Mucosa of descending colon (tissue), 3 donors: ENCODE results near the gene FAM181B. TPM values are rescaled to one million over a fixed set of nuclear protein-coding genes. Genes with fewer than 3 reads are reported as not detected.
A peak's percentile ranks its signal among the peaks of the same experiment; 100 is the strongest.

Experiments used
- ATAC-seq: fragments of 200-7000 bp; cut with Tn5 transposase; one replicate; pipeline ENCODE4 v1.9.1; 2020; ENCODE audit warnings: mild to moderate bottlenecking, moderate library complexity
- DNase-seq, 3 donors: peaks; one replicate each; pipeline ENCODE4 v3.0.0-alpha.2; 2020
- H3K36me3 ChIP-seq: fragments of 200-600 bp; one replicate; pipeline ENCODE4 v1.8.0; 2021; ENCODE audit warnings: low read depth, mild to moderate bottlenecking
- H3K4me1 ChIP-seq: fragments of 200-600 bp; one replicate; pipeline ENCODE4 v1.8.0; 2021; ENCODE audit warnings: low read depth, mild to moderate bottlenecking
- H3K4me3 ChIP-seq: fragments of 200-600 bp; one replicate; pipeline ENCODE4 v1.8.0; 2021; ENCODE audit warnings: mild to moderate bottlenecking
- H3K9me3 ChIP-seq: fragments of 200-600 bp; one replicate; pipeline ENCODE4 v1.8.0; 2021; ENCODE audit warnings: mild to moderate bottlenecking
- intact Hi-C, 2 donors: fragments of 100-400 bp; cut with DNase I in 1 of 2; cut with micrococcal nuclease in 1 of 2; formaldehyde crosslinking; loops; one replicate each; pipeline versions ENCODE4 v1.11.0 to v1.11.1; 2022; cut with DNase I, micrococcal nuclease
- total RNA-seq, 3 donors: library from RNA; stranded (reverse); fragmentation: NEBNext Ultra II Directional in 2 of 3; extraction: Animal tissue kit (Norgen Biotek cat#: 25700) in 2 of 3; gene quantifications; one replicate each; pipeline versions ENCODE4 v1.2.1 to v1.2.4, GENCODE V29; 2021 to 2023
- TF ChIP-seq, protein P1 (sequence below): fragments of 200-600 bp; IDR thresholded peaks from one replicate; pipeline ENCODE4 v1.8.0; 2022; ENCODE audit warnings: antibody characterized with exemption, mild to moderate bottlenecking
- donor health status: DM: no; HTN: no; CAD: no; lungs with moderate emphysema.
- donor health status: DM: no; HTN: no; CAD: no.
- donor health status: DM: no; HTN: yes; CAD: no.

The FAM181B gene
- total RNA-seq, 3 donors from 2014 or later: 0.19 to 1.3 TPM; not detected in 1

DNA sequence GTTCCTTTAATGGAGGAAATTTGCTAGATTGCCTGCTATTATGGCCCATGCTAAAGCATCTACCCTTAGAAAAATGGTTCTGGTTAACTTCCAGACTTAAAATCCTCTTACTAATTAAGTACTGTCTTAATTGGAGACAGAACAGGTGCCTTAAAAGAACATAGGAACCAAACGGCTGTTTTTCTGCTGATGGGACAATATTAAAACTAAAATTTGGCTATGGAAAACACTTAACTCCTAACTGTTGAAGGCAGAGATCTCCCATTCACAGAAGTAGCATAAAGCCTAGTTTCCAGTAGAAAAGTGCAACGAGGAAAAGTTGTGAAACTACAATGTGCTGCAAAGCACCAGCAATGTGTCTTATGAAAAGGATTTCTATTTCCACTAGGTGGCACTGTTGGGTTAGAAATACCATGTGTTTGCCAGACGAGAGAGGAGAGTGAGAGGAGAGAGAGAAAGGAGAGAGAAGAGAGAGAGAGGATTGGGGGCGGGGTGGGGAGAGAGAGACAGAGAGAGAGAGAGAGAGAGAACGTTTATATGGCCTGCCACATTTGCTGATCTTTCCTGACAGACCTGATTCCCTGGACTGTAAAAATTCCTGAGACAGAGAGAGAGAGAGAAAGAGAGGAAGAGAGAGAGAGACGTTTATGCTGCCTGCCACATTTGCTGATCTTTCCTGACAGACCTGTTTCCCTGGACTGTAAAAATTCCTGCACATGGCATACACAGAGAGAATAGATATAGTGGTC, 51.5 kb downstream of the FAM181B start:
- Histone ChIP-seq H3K9me3 (no peaks in the 10 kb centered on the region), H3K4me3 (no peak overlapping the region), H3K36me3 (no peaks in the 10 kb centered on the region), H3K4me1 (no peaks in the 10 kb centered on the region)
- ATAC-seq (peak; percentile 75), DNase-seq (peak in 1 of 3 donors; percentile 52)
- TF ChIP-seq, protein P1, sequence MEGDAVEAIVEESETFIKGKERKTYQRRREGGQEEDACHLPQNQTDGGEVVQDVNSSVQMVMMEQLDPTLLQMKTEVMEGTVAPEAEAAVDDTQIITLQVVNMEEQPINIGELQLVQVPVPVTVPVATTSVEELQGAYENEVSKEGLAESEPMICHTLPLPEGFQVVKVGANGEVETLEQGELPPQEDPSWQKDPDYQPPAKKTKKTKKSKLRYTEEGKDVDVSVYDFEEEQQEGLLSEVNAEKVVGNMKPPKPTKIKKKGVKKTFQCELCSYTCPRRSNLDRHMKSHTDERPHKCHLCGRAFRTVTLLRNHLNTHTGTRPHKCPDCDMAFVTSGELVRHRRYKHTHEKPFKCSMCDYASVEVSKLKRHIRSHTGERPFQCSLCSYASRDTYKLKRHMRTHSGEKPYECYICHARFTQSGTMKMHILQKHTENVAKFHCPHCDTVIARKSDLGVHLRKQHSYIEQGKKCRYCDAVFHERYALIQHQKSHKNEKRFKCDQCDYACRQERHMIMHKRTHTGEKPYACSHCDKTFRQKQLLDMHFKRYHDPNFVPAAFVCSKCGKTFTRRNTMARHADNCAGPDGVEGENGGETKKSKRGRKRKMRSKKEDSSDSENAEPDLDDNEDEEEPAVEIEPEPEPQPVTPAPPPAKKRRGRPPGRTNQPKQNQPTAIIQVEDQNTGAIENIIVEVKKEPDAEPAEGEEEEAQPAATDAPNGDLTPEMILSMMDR: peak; percentile 18
- intact Hi-C loops: no loop called here

DNA sequence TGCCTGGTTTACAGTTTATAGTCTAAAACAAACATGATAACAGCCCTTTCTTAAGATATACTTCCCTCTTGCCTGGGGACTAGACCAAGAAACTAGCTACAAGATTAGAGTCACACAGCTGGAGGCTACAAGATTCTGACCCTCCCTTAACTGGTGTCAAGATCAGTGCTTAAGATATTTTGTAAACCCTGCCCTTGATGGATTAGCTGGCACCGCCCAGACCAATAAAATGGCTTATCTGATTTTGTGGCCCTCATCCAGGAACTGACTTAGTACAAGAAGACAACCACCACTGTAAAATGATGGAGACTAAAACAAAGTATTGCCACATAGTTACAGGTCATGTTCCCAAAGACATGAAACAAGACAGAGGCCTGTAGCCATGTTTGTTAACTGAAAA, 53.4 kb downstream of the FAM181B start:
- H3K36me3 ChIP-seq: no peaks in the 10 kb centered on the region
- H3K4me3 ChIP-seq: no peak overlapping the region
- DNase-seq: peak in 2 of 3 donors; percentile 56 to 78
- peak; percentile 82 for ATAC-seq
- no peaks in the 10 kb centered on the region for H3K4me1 ChIP-seq
- TF ChIP-seq, protein P1: no peak
- H3K9me3 ChIP-seq: no peaks in the 10 kb centered on the region
- intact Hi-C loops: no loop called here

Other genes starting within 250 kb of the FAM181B start
- 10 to 100 TPM; 29.6 to 35.6 (median 30.8) TPM for gene PRCP, start 166.6 kb upstream of the FAM181B start, total RNA-seq
- gene DDIAS, start 167.9 kb upstream of the FAM181B start, total RNA-seq: 1 to 10 TPM in 2 of 3 donors, under 1 TPM in 1; 0.87 to 4.4 (median 1.2) TPM